ENCODE results near the gene FAHD2A. TPM values are rescaled to one million over a fixed set of nuclear protein-coding genes. Genes with fewer than 3 reads are reported as not detected.
"Not testable (repeated sequence)": the region's sequence is repeated elsewhere in the genome, so short reads cannot be mapped to it uniquely, and the experiment has no call there.

The FAHD2A gene
- total RNA-seq, 1 donor from 2014 or later, result 33.2 TPM

- H3K9me3 Mint-ChIP-seq, result no peaks in the 10 kb centered on the region
- no peak overlapping the region for H3K27ac Mint-ChIP-seq
- intact Hi-C loops (cut with micrococcal nuclease), result loop anchor here (1.0 kb wide), 1 partner anchor 340 kb away; no protein-coding TSS in a partner anchor
- H3K4me1 Mint-ChIP-seq (ENCODE audit: low read depth), result no peaks in the 10 kb centered on the region
- peak; percentile 37 for DNase-seq (ENCODE audit: low spot score)
- H3K4me3 Mint-ChIP-seq, result no peak overlapping the region
- no peaks in the 10 kb centered on the region for H3K36me3 Mint-ChIP-seq (ENCODE audit: low read depth)
- H3K27me3 Mint-ChIP-seq (ENCODE audit: insufficient read depth), result no peaks in the 10 kb centered on the region
Observed at GRCh38 chr2:95389245-95390119, 13.0 kb upstream of the FAHD2A start.

GRCh38 chr2:95390272-95390880 is 12.1 kb upstream of the FAHD2A start:
- no peaks in the 10 kb centered on the region for H3K9me3 Mint-ChIP-seq
- H3K27me3 Mint-ChIP-seq (ENCODE audit: insufficient read depth), result no peaks in the 10 kb centered on the region
- H3K36me3 Mint-ChIP-seq (ENCODE audit: low read depth), result no peaks in the 10 kb centered on the region
- intact Hi-C loops (cut with micrococcal nuclease), result no loop called here
- H3K4me1 Mint-ChIP-seq (ENCODE audit: low read depth), result no peaks in the 10 kb centered on the region
- DNase-seq (ENCODE audit: low spot score), result no peak
- no peak overlapping the region for H3K4me3 Mint-ChIP-seq
- no peak overlapping the region for H3K27ac Mint-ChIP-seq

DNA sequence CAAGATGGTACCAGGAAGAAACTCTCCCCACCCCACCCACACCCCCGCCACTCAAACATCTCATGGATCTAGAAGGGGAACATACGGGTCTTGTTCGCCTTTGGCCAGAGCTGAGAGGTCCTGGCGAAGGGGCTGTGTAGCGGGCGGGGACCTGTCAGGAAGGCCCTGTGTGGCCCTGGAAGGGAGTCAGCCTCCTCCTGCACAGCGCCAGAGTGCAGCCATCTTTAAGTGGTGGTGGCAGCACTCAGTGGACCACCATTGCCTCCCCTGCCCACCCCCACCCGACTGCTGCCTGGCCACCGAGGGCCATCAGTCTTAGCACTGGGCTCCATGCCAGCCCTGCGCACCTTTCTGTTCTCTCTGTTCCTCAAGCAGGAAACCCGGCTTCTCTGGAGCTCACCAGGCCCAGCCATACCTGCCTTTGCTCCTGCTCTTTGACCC is 11.6 kb upstream of the FAHD2A start:
- Mint-ChIP-seq H3K36me3 (ENCODE audit: low read depth) (no peaks in the 10 kb centered on the region), H3K9me3 (no peaks in the 10 kb centered on the region), H3K4me1 (ENCODE audit: low read depth) (no peaks in the 10 kb centered on the region), H3K4me3 (no peak overlapping the region), H3K27me3 (ENCODE audit: insufficient read depth) (peaks cover 1% of the 10 kb centered on the region), H3K27ac (no peak overlapping the region)
- intact Hi-C loops (cut with micrococcal nuclease), result no loop called here
- DNase-seq (ENCODE audit: low spot score), result no peak

GRCh38 chr2:95391641-95392310 is 10.7 kb upstream of the FAHD2A start:
- H3K27ac Mint-ChIP-seq, result no peak overlapping the region
- H3K36me3 Mint-ChIP-seq (ENCODE audit: low read depth), result no peaks in the 10 kb centered on the region
- intact Hi-C loops (cut with micrococcal nuclease), result no loop called here
- no peak for DNase-seq (ENCODE audit: low spot score)
- H3K4me1 Mint-ChIP-seq (ENCODE audit: low read depth), result no peaks in the 10 kb centered on the region
- peaks cover 2% of the 10 kb centered on the region for H3K27me3 Mint-ChIP-seq (ENCODE audit: insufficient read depth)
- H3K9me3 Mint-ChIP-seq, result no peaks in the 10 kb centered on the region
- no peak overlapping the region for H3K4me3 Mint-ChIP-seq

DNA sequence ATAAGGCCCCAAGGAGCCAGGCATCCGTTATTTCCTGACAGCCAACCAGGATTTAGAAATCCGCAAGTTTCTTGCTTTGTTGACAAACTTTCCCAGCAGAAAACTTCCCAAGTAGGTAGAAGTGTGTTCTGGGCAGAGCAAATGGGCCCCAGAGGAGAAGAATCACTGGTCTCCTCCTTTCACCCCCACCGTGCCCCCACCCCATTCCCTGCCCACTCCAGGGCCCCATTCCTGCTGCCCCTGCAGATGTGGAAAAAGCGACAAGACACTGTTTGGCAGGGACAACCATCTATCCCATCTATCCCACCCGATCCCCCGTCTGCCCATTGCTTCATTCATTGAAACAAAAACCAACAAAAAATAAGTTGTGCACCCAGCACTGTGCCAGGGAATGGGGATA is 10.2 kb upstream of the FAHD2A start:
- no peak for DNase-seq (ENCODE audit: low spot score)
- intact Hi-C loops (cut with micrococcal nuclease), result no loop called here
- Mint-ChIP-seq H3K9me3 (no peaks in the 10 kb centered on the region), H3K27me3 (ENCODE audit: insufficient read depth) (peaks cover 2% of the 10 kb centered on the region), H3K4me3 (no peak overlapping the region), H3K27ac (no peak overlapping the region), H3K4me1 (ENCODE audit: low read depth) (no peaks in the 10 kb centered on the region), H3K36me3 (ENCODE audit: low read depth) (no peaks in the 10 kb centered on the region)

DNA sequence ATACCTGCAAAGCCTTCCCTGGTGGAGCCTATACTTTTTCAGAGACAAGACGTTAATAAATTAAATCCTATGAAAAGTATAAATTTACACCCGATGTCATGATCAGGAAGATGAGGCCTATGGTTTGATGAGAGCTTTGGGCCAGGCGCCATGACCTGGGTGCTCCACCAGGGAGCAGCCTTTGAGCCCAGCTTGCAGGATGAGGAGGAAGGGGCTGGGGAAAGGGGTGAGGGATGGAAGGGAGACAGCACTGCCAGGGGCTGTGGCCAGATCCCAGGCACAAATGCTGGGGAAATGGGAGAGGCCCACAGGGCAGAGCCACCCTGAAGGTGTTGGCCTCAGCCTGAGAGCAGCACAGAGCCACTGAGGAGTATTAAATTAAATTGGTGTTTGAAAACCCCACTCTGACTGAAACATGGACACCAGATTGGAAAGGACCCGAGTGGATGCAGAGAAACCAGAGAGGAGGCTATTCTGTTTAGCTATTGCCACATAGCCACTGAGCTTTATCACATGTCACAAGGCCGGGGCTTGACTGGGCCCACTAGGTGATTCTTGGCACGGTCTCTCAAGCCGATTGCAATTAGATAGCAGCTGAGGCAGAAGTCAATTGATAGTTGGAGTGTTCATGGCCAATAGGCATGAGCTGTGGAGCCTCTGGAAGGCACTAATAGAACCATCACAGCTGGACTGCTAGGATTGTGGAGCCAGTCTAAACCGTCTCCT is 9.6 kb upstream of the FAHD2A start:
- no peak overlapping the region for H3K4me3 Mint-ChIP-seq
- H3K36me3 Mint-ChIP-seq (ENCODE audit: low read depth), result no peaks in the 10 kb centered on the region
- H3K9me3 Mint-ChIP-seq, result no peaks in the 10 kb centered on the region
- H3K27me3 Mint-ChIP-seq (ENCODE audit: insufficient read depth), result peaks cover 2% of the 10 kb centered on the region
- H3K4me1 Mint-ChIP-seq (ENCODE audit: low read depth), result no peaks in the 10 kb centered on the region
- H3K27ac Mint-ChIP-seq, result no peak overlapping the region
- intact Hi-C loops (cut with micrococcal nuclease), result no loop called here
- no peak for DNase-seq (ENCODE audit: low spot score)

GRCh38 chr2:95393901-95394300 is 8.6 kb upstream of the FAHD2A start:
- Mint-ChIP-seq H3K9me3 (no peaks in the 10 kb centered on the region), H3K27me3 (ENCODE audit: insufficient read depth) (peaks cover 2% of the 10 kb centered on the region), H3K4me1 (ENCODE audit: low read depth) (no peaks in the 10 kb centered on the region), H3K4me3 (no peak overlapping the region), H3K27ac (no peak overlapping the region), H3K36me3 (ENCODE audit: low read depth) (no peaks in the 10 kb centered on the region)
- intact Hi-C loops (cut with micrococcal nuclease), result no loop called here
- no peak for DNase-seq (ENCODE audit: low spot score)

DNA sequence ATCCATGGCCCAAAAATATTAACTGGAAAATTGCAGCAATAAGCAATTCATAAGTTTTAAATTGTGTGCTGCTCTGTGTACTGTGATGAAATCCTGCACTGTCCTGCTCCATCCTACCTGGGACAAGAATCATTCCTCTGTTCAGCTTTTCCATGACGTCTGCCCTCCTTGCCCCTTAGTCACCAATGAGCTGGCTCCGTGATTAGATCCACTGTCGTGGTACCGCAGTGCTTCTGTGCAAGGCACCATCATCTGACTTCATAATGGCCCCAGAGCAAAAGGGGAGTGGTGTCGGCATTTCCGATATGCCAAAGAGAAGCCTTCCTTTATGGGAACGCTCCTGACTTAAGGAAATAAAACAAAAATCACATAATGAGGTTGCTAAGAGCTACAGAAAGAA is 3.4 kb upstream of the FAHD2A start:
- Mint-ChIP-seq H3K9me3 (no peaks in the 10 kb centered on the region), H3K27me3 (ENCODE audit: insufficient read depth) (peaks cover 2% of the 10 kb centered on the region), H3K27ac (no peak overlapping the region), H3K4me3 (no peak overlapping the region), H3K36me3 (ENCODE audit: low read depth) (no peaks in the 10 kb centered on the region), H3K4me1 (ENCODE audit: low read depth) (peaks cover 21% of the 10 kb centered on the region)
- DNase-seq (ENCODE audit: low spot score), result no peak
- intact Hi-C loops (cut with micrococcal nuclease), result no loop called here

GRCh38 chr2:95401480-95401879 is 1.0 kb upstream of the FAHD2A start:
- Mint-ChIP-seq H3K27me3 (ENCODE audit: insufficient read depth) (no peaks in the 10 kb centered on the region), H3K9me3 (no peaks in the 10 kb centered on the region), H3K27ac (peak overlapping the region; percentile 96), H3K4me1 (ENCODE audit: low read depth) (peaks cover 22% of the 10 kb centered on the region), H3K36me3 (ENCODE audit: low read depth) (no peaks in the 10 kb centered on the region), H3K4me3 (peak overlapping the region; percentile 99)
- DNase-seq (ENCODE audit: low spot score), result no peak
- intact Hi-C loops (cut with micrococcal nuclease), result loop anchor here (5.0 kb wide), 3 partner anchors 131 to 326 kb away; partner anchors contain the start of gene MRPS5

DNA sequence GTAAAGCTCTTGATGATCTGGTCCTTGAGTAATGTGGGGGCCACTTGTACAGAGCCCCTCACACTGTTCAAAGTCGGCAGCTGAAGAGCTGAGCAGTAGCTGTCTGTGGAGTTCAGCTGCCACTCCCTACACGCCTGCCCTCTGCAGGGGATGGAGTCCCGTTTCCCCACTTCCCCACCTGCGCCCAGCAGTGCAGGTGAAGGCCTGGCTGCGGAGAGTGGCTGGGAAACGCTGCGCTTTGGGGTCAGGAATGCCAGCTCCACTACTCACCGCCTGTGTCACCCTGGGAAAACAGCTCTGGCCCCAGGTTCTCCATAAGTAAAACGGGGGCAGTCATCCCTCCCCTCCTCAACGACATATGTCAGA is 521 bp upstream of the FAHD2A start:
- H3K9me3 Mint-ChIP-seq; H3K36me3 Mint-ChIP-seq (ENCODE audit: low read depth); H3K27me3 Mint-ChIP-seq (ENCODE audit: insufficient read depth); DNase-seq (ENCODE audit: low spot score): not testable (repeated sequence)
- Mint-ChIP-seq H3K4me1 (ENCODE audit: low read depth) (peaks cover 22% of the 10 kb centered on the region), H3K4me3 (peak overlapping the region; percentile 99), H3K27ac (peak overlapping the region; percentile 96)
- intact Hi-C loops (cut with micrococcal nuclease), result loop anchor here (1.0 to 5.0 kb wide), 6 partner anchors 130 to 379 kb away; partner anchors contain the start of genes MRPS5, ZNF2 and ZNF892

DNA sequence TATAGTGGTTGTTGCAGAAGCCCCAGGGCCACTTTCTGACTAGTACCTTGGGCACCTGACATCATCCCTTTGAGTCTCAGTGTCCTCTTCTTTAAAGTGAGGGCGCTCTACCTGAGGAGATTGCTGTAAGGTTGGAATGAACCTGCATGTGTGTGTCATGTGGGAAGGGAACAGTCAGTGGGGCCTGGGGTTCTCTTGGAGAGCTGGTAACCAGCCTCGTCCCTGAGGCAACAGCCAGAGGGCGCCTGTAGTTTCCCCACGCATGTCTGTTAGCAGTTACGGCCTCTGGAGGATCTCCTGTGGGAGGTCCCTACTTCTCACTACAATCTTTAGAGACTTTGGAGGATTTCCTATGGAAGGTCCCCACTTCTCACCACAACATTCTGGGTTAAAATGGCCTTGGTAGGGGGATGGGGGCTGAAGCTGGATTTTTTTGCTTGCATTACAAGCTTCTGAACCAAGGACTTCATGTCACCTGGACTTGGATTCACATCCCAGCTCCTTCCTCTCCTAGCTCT is 755 bp downstream of the FAHD2A start:
- H3K36me3 Mint-ChIP-seq (ENCODE audit: low read depth); H3K9me3 Mint-ChIP-seq; H3K27me3 Mint-ChIP-seq (ENCODE audit: insufficient read depth): not testable (repeated sequence)
- intact Hi-C loops (cut with micrococcal nuclease), result loop anchor here (2.0 to 5.0 kb wide), 5 partner anchors 129 to 380 kb away; partner anchors contain the start of genes MRPS5 and ZNF892
- Mint-ChIP-seq H3K27ac (peak overlapping the region; percentile 96), H3K4me3 (peak overlapping the region; percentile 99), H3K4me1 (ENCODE audit: low read depth) (peaks cover 22% of the 10 kb centered on the region)
- peak; percentile 25 for DNase-seq (ENCODE audit: low spot score)

DNA sequence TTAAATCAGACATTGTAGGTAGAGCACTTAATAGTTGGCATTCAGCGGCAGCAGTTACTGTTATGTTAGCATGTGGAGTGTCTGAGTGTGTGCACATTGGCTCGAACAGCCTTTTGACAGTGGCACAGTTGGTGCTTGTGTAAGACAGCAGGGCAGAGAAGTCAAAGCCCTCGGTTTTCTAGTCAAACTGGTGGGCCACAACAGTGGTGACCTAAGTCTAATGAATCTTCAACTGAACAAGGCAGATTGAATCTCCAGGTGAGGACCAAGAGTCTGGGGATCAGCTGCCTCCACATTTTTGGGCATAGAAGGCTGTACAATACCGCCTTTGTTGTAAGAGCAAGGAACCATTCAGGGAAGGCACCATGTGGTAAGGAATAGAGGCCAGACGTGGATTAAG is 1.3 kb downstream of the FAHD2A start:
- Mint-ChIP-seq H3K4me3 (peak overlapping the region; percentile 99), H3K4me1 (ENCODE audit: low read depth) (peaks cover 22% of the 10 kb centered on the region)
- not testable (repeated sequence) for H3K27me3 Mint-ChIP-seq (ENCODE audit: insufficient read depth); H3K36me3 Mint-ChIP-seq (ENCODE audit: low read depth); DNase-seq (ENCODE audit: low spot score); H3K27ac Mint-ChIP-seq; H3K9me3 Mint-ChIP-seq
- intact Hi-C loops (cut with micrococcal nuclease), result loop anchor here (2.0 to 5.0 kb wide), 5 partner anchors 128 to 381 kb away; partner anchors contain the start of genes MRPS5 and ZNF892
